Inflammatory macrophage (primary cell): ENCODE measurements around the gene GTF3C2.
"Not testable (repeated sequence)": the region's sequence is repeated elsewhere in the genome, so short reads cannot be mapped to it uniquely, and the experiment has no call there.

Experiments
- DNase-seq, 2 donors: peaks; one replicate each; pipeline ENCODE4 v3.0.0-alpha.2; 2020 to 2022

Gene GTF3C2

DNA sequence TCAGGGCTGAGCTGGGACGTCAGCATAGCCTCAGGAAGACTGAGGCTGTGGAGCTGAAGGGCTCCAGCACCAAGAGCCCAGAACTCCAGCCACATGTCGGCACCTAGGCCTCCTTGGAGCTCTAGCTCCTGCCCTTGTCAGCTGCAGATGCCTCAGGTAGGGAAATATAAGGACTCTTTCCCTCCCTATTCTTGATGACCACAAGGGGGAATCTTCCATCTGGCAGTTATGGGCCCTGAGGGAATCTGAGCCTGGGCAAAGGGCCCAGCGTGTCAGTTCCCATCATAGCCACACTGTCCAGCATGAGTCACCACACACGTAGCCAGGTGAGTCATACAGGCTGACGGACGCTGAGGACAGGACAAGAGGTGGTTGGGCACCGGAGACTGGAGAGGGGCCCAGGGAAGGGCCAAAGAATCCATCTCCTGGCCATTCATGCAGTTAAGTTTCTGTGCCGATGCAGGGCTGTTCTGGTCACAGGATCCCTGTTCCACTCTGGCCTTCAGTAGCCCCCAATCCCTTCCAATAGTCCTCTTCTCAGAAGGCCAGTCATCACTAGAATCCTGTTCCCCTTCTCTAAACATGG, 35.5 kb downstream of the GTF3C2 start:
- peak; percentile 33 to 62 for DNase-seq

DNA sequence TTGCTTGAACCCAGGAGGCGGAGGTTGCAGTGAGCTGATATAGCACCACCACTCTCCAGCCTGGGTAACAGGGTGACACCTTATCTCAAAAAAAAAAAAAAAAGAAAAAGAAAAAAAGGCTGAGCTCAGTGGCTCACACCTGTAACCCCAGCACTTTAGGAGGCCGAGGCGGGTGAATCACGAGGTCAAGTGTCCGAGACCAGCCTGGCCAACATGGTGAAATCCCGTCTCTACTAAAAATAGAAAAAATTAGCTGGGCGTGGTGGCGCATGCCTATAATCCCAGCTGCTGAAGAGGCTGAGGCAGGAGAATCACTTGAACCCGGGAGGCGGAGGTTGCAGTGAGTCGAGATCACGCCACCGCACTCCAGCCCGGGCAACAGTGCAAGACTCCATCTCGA, 36.7 kb downstream of the GTF3C2 start:
- DNase-seq: not testable (repeated sequence)

DNA sequence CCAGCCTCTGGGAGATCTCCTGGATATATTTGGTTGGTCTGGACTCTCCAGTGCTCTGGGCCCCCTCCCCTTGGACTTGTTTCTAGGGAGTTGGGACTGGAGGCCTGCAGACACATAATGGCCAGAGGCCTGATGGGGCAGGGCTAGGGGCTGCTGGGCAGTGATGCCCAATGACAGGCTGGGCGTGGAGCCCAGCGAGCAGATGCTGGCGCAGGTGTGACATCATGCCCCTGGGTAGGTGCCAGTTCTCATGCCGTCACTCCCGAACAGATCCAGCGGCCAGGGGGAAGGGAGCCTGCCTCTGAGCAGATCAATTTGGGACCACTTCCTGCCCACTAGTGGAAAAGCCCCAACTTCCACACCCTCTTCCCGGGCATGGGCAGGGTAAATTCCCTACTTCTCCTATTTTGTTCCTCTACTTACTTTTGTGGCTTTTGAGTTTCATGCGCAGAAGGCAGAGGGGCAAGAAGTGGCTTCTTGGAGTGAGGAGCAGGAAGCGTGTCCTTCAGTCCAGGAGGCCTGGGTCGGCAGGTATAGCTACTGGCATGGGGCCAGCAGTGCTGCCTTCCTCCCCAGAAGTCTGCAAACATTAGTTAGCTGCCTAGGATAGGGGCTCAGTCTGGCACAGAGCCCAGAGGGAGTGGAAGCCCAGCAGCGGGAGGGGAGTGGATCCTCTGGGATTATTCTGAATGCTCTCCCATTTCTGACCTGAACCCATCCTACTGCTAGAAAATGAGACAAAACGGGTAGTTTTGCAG, 39.7 kb downstream of the GTF3C2 start:
- DNase-seq: peak in 1 of 2 donors; percentile 8

DNA sequence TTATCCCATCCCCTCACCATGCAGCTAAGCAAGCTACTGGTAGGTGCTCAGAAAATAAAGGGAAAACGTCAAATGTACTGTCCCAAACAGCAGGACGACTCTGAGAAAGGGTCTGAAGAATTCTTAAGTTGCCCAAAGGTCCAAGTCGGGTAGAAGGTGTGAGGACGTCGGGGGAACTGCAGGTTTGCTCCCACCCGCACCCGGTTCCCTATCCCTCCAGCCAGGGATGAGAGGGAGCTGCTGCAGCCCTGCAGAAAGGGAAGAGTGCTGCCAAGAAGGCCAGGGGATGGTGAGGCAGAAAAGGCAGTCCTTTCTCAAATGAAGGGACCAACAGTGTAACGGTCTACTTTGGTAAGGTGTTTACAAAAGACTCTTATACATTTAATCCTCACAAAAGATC, 41.4 kb downstream of the GTF3C2 start:
- DNase-seq: no peak

DNA sequence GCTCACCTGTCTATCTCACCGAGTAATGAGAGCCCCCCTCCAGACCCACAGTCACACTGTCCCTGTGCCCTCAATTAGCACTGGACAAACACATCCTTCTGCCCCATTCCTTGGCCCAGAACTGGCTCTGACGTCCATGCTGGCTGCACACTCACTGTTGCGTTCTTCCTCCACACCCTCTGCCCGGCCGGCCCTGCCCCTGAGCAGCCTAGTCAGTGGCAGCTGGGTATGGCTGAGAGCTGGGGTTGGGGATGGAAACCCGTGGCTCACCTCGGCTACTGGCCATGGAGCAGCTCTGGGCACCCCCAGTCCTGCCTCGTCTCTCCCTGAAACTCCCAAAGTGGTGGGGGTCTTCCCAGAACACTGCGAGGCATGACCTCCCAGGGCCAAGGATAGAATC, 41.9 kb downstream of the GTF3C2 start:
- DNase-seq: no peak

DNA sequence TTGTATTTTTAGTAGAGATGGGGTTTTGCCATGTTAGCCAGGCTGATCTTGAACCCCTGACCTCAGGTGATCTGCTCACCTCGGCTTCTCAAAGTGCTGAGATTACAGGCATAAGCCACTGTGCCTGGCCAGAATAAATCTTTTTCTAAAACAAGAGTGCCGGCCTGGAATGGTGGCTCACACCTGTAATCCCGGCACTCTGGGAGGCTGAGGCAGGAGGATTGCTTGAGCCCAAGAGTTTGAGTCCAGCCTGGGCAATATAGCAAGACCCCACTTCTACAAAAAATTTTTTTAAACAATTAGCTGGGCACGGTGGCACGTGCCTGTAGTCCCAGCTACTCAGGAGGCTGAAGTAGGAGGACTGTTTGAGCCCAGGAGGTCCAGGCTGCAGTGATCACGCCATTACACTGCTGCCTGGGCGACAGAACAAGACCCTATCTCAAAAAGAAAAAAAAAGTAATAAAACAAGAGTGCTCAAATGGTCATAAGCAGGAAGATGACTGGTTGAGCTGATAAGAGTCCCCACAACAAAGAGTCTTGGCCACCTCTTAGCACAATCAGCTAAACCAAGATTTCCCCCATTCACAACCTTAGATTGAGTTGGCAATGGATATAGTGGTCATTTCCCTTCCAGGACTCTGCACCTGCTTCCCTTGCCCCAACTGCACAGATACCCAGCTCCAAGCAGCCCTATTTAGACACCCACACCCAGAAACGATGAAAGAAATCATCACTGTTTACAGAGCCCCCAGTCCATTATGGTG, 42.5 kb downstream of the GTF3C2 start:
- DNase-seq: no peak

DNA sequence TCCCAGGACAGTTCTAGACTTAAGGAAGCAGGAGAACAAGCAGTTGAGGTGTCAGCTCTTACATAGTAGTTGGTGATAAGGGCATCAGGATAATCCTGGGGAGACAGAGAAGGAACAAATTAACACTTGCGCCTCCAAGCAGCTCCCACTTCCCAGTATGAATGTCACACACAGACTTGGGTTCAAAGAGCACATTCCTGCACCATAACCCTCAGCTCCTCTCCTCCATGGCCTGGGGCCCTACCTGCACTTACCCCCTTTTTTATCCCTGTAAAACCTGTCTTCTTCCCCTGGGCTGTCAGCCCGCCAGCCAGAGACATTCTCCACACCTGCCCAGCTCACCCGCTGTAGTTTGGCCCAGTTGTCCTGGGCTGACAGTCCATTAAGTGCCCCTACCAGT, 44.4 kb downstream of the GTF3C2 start:
- DNase-seq: no peak

DNA sequence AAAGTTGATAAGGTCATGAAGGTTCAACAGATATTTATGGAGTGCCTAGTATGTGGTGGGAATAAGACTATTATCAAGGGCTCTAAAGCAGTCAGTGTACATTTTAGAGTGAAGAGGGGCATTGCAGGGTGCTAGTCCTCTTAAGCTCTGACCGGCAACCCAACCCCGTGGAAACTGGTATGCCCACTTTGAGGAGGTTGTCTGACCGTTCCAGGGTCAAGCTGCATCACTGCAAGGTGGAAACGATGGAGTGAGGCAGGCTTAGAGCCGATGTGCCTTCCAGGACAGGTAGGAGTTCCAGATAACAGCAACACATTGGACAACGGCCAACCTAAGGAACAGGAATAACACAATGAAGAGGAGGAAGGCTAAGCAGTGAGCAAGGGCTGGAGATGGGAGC, 46.9 kb downstream of the GTF3C2 start:
- no peak for DNase-seq

DNA sequence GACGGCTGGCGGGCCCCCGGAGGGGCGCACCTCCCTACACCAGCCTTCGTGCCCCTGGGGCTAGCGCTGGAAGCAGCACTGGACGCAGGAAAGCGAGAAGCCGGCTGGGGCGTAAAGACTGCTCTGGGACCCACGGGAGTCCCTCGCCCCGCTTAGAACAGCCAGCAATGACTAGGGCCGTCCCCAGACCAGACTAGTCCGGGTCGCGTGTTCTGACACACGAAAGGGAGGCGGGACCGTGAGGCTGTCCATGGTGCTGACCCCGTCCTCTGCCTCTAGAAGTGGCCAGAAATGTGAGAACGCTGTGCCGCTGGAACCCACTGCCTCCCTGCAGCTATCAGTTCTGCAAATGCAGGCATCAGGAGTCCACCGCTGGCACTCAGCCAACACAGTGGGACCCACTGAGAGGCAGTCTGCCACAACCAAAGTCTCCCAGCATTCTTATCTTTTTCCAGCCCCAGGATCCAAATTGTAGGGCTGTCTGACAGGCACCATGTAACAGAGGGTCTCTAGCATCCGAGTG, 48.1 kb downstream of the GTF3C2 start, which contains the start of gene UCN:
Gene UCN, minus strand, starts transcription at position 87 of the 523 bp plus-strand sequence. CDS start 550 bp downstream, outside the sequence.
- no peak for DNase-seq

DNA sequence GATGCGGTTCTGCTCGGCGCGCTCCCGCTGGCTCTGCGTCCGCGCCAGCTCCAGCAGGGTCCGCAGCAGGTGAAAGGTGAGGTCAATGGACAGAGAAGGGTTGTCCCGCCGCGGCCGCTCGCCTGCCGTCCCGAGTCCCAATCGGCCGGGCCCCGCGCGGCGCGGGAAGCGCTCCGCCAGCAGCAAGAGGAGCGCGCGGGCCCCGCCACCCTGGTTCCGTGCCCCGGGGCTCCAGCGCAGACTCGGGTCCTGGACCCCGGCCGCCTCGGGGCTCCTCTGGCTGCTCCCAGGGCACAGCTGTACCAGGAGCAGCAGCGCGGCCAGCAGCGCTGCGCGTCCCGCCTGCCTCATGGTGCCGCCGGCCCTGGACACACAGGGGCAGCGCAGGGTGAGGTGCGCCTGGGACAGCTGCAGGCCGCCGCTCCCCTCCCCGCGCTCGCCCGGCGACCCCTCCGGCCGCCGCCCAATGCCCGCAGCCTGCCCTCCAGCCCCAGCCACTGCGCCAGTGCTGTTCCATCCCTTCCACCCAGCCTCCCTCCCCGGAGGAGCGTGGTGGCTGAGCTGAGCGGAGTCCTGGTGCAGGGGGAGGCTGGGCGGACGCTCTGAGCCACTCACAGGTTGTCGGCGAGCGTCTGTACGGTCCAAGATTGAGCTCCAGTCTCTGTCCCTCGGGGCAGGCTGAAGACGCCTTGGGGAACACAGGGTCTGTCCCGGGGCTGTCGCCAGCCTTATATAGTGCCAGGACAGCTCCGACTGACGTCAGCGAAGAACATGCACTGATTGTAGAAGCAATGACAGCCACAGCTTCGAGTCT, 48.8 kb downstream of the GTF3C2 start:
- DNase-seq: no peak

DNA sequence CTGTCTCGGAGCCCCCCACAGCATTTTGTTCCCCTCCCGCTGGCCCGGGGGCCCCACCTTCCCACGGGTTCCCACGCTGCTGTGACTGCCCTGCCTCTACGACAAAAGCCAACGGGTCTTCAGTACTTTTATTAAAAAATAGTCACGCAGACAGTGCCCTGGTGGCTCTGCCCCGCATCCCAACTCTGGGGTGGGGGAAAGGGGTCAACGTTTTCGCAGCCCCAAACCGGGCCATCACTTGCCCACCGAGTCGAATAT, 49.3 kb downstream of the GTF3C2 start:
- DNase-seq: no peak

DNA sequence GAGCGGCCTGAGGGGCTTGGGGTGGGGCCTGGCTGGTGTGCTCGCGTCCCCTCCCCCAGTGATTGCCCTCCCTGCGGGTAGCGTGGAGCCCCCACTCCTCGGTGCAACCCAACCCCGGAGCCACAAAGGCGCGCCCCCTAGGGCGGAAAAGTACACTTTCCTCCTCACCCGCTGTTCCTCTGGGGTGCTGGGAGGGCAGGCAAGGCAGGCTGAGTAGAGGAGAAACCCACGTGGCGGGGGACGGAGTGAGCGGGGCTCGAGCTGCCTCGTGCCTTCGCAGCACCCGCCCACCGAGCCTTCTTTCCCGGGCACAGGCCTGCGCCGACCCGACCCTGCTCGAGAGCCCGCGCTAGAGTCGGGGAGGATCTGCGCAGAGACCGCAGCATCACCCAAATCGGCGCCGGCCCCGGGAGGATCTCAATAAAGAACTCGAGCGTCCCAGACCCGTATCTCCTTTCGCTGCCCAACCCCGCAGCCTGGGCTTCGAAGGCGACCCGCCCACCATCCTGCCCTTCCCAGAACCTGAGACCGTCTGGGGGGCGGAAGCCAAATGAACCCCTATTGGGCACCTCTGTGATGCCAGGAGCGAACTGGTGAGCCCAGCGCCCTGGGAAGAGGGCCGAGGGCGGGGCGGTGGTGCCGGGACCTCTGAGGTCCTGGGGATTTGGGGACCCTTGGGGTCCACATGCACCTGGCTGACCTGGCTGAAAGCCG, 49.8 kb downstream of the GTF3C2 start:
- DNase-seq: no peak

DNA sequence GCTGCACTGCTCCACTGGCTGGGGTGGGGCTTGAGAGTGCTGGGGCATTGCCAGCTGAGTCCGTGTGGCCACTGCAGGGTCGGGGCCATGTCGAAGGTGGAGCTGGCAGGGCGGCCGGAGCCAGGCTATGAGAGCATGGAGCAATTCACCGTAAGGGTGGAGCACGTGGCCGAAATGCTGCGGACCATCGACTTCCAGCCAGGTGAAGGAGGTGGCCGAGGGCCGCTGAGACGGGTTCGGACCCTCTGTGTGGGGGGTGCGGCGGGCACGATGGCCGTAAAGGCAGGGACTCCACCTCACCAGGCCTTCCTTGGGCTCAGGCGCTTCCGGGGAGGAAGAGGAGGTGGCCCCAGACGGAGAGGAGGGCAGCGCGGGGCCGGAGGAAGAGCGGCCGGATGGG, 50.4 kb downstream of the GTF3C2 start:
- DNase-seq: no peak

DNA sequence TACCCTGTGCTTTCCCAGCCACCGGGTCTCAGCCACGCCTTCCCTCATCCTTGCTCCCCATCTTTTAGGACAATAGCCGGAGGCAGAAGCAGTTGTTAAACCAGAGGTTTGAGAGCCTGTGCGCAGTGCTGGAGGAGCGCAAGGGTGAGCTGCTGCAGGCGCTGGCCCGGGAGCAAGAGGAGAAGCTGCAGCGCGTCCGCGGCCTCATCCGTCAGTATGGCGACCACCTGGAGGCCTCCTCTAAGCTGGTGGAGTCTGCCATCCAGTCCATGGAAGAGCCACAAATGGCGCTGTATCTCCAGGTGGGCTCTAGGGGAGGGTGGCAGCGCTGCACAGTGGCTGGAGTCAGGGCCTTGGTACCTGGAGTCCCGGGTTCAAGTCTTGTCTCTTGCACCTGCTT, 51.0 kb downstream of the GTF3C2 start:
- DNase-seq: no peak

DNA sequence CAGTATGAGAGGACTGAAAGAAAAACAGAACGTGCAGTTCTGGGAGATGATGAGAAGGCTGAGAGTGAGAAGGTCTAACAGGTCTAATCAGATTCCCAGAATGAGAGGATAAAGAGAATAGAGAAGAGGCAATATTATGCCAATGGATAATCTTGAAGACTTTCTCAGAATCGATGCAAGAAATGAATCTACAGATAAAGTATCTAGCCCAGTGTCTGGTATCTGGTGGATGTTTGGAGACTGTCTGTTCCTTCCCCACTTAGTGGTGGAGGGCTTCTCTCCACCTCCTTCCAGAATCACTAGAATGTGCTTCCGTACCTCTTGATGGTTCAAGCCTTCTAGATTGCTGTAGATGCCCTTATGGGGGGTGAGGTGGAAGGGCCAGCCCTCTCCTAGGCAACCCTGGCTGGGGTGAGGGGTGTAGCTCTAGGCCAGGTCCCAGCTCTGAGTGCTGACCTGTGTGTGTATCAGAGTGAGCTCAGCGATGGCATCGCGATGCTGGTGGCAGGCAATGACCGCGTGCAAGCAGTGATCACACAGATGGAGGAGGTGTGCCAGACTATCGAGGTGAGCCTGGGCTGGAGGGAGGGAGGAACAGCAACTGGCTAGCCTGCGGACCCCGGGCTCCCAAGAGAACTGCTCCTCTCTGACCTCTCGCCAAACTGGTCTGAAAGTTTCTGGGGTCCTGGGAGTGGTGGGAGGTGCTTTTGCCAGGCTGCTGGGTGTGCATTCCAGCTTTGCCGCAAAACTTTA, 51.9 kb downstream of the GTF3C2 start:
- no peak for DNase-seq

DNA sequence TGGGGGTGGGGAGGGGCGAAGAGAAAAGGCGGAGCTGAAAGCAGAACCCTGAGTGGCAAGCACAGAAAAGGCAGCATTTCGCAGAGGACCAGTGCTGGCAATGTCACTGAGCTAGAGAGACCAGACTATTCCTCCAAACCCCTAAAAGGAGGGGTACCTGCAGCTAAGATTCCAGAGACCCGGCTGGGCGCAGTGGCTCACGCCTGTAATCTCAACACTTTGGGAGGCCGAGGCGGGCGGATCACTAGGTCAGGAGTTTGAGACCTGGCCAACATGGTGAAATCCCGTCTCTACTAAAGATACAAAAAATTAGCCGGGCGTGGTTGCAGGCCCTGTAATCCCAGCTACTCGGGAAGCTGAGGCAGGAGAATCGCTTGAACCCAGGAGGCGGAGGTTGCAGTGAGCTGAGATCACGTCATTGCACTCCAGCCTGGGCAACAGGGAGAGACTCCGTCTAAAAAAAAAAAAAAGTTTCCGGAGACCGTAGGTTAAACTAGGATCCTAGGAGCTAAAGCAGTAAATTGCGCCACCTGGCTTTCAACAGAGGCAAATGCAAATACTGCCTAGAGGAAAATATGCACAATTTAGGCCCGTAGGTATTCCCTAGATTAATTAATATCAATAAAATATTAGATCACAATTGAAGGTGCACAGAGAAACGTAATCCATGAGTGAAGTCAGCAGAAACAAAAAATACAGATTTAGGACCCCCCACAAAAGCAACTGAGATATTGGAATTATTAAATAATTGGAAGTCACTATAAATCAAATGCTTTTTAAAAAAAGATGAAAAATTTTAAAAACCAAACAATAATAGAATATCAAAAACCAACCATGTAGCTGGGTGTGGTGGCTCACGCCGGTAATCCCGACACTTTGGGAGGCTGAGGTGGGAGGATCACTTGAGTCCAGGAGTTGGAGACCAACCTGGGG, 53.2 kb downstream of the GTF3C2 start:
- DNase-seq: peak; percentile 79 to 82

DNA sequence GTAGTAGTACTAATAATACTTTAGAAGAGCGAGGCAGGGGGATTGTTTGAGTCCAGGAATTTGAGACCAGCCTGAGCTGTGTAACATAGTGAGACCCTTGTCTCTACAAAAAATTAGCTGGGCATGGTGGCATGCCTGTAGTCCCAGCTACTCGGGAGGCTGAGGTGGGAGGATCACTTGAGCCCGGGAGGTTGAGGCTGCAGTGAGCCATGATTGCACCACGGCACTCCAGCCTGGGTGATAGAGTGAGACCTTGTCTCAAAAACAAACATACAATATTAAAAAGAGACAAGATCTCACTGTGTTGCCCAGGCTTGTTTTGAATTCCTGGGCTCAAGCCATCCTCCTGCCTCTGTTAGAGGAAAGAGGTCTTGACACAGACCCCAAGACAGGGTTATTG, 56.0 kb downstream of the GTF3C2 start:
- not testable (repeated sequence) for DNase-seq

DNA sequence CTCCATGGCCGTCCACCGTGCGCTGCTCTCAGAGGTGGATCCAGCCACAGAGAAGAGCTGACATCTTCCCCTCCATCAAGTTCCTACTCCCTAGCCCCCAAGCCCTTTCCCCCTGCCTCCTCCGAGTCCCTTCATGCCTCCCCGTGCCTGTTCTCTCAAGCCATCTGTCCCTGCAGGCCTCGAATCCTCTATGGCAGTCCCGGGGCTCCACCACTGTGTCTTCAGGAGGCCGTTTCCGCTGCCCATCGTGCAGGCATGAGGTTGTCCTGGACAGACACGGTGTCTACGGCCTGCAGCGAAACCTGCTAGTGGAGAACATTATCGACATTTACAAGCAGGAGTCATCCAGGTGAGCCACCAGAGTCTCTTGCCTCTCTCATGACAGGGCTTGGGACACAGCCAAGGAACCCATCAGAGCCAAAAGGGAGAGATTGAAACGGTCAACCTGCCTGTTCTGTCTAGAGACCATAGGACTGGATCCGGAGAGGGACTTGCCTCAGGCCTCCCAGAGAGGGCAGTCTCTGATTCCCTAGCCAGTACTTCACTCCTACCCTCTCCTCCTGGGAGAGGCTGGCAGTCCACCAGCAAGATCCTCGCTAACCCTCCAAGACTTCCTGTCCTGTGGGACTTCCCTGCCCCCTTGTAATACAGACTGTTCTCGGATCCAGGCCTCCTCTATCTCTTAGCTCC, 58.0 kb downstream of the GTF3C2 start:
- DNase-seq: no peak

DNA sequence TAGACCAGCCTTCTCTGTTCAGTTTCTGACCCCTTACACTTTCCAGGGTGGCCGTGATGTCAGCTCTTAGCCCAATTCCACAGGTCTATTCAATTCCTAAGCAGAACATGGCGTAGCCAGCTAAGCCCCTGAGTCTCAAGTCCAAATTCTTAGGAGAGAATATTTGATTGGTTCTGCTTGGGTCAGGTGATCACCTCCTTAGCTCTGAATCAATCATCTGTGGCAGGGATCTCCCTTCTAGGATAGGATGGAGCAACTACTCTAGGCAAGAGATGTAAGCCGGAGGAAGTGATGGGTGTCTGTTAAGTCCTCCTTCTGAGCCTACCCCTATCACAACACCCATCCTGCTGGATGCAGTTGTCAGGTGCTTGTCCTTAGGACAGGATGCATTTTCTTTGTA, 59.4 kb downstream of the GTF3C2 start:
- DNase-seq: no peak

DNA sequence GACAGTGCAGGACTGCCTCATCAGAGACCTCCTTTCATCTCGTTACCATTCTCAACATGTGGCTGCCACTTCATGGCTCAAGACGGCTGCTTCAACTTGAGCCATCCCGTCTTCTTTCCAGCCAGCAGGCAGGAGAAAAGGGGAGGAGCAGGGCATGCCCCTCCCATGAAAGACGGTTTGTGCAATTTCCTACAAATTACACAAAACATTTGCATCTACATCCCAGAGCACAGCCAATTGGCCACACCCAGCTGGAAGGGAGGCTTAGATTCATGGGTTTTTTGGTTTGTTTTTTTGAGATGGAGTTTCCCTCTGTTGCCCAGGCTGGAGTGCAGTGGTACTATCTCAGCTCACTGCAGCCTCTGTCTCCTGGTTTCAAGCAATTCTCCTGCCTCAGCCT, 60.1 kb downstream of the GTF3C2 start:
- peak in 1 of 2 donors; percentile 65 for DNase-seq
